A673 (cell line): ENCODE results near the gene KRTAP12-4.

Experiments
- CTCF ChIP-seq: fragments of 300-800, 200-600 bp; sonication (generic); conservative IDR thresholded peaks from 2 replicates; pipeline ENCODE4 v1.5.1; 2017; ENCODE audit warnings: low read depth, mild to moderate bottlenecking, antibody characterized with exemption, low read length, moderate library complexity, mixed read lengths
- EZH2 ChIP-seq: fragments of 200-600 bp; sonication (generic); IDR thresholded peaks from 2 replicates; pipeline ENCODE4 v1.6.1; 2017; ENCODE audit warnings: borderline replicate concordance, low read depth, mild to moderate bottlenecking, mixed read lengths, antibody characterized with exemption, low read length; ENCODE audit not compliant: poor library complexity, severe bottlenecking

GRCh38 chr21:44615911-44616590 is 38.4 kb downstream of the KRTAP12-4 start:
- no peak for TF ChIP-seq CTCF
- TF ChIP-seq EZH2 = no peak
